Transverse colon (tissue), 4 donors: ENCODE results near the gene DACT2.

Experiments
- EP300 ChIP-seq: sonication (generic); formaldehyde crosslinking; IDR thresholded peaks from one replicate; pipeline ENCODE4 v1.6.1; 2017; ENCODE audit warnings: antibody characterized with exemption, low read depth
- POLR2A ChIP-seq: fragments of 450-650 bp; IDR thresholded peaks from one replicate; pipeline ENCODE4 v1.6.1; 2016; ENCODE audit warnings: antibody characterized with exemption, mild to moderate bottlenecking, moderate library complexity
- POLR2AphosphoS5 ChIP-seq, 3 donors: sonication (generic); formaldehyde crosslinking; IDR thresholded peaks; one replicate each; pipeline ENCODE4 v1.6.1; 2016; ENCODE audit warnings: antibody characterized with exemption in 3 of 3
- TF ChIP-seq, protein P1 (sequence below), 5 experiments: fragments of 200-600 bp in 3 of 5; fragments of 450-650 bp in 2 of 5; sonication (generic) in 3 of 5; IDR thresholded peaks; 1 replicate in 2 of 5; 2 replicates in 3 of 5; pipeline ENCODE4 v1.5.1; 2016 to 2017; ENCODE audit warnings: antibody characterized with exemption in 5 of 5, inconsistent platforms in 3 of 5, mild to moderate bottlenecking in 2 of 5, moderate library complexity in 1 of 5

- TF ChIP-seq, protein P1, sequence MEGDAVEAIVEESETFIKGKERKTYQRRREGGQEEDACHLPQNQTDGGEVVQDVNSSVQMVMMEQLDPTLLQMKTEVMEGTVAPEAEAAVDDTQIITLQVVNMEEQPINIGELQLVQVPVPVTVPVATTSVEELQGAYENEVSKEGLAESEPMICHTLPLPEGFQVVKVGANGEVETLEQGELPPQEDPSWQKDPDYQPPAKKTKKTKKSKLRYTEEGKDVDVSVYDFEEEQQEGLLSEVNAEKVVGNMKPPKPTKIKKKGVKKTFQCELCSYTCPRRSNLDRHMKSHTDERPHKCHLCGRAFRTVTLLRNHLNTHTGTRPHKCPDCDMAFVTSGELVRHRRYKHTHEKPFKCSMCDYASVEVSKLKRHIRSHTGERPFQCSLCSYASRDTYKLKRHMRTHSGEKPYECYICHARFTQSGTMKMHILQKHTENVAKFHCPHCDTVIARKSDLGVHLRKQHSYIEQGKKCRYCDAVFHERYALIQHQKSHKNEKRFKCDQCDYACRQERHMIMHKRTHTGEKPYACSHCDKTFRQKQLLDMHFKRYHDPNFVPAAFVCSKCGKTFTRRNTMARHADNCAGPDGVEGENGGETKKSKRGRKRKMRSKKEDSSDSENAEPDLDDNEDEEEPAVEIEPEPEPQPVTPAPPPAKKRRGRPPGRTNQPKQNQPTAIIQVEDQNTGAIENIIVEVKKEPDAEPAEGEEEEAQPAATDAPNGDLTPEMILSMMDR (IDR thresholded peaks at IDR 0.05) = no peak
- TF ChIP-seq POLR2A (no peak), POLR2AphosphoS5 (IDR thresholded peaks at IDR 0.05) (no peak), EP300 (no peak)
Observed at GRCh38 chr6:168309183-168309582, 10.4 kb downstream of the DACT2 start.
